ENCODE results near the gene PTPN23. TPM values are rescaled to one million over a fixed set of nuclear protein-coding genes. Genes with fewer than 3 reads are reported as not detected.

The PTPN23 gene
- polyA plus RNA-seq, 3 donors from 2014 or later = 0.62 to 7.1 (median 0.68) TPM

GRCh38 chr3:47412453-47412756 lies 31.6 kb downstream of the PTPN23 start:
- Mint-ChIP-seq H3K36me3 (peaks cover 3 to 14% (median 5%) of the 10 kb centered on the region in 3 donors), H3K9me3 (no peaks in the 10 kb centered on the region), H3K4me1 (no peaks in the 10 kb centered on the region), H3K27me3 (ENCODE audit: low read depth in 3 of 3) (peaks cover 2 to 6% (median 3%) of the 10 kb centered on the region in 3 donors), H3K27ac (no peak overlapping the region), H3K4me3 (no peak overlapping the region)
- no peak for DNase-seq

GRCh38 chr3:47412842-47413520 lies 32.2 kb downstream of the PTPN23 start:
- Mint-ChIP-seq H3K27ac (peak overlapping the region in 3 of 6 donors; percentile 32 to 60 (median 37)), H3K4me3 (no peak overlapping the region), H3K4me1 (no peaks in the 10 kb centered on the region), H3K9me3 (no peaks in the 10 kb centered on the region), H3K27me3 (ENCODE audit: low read depth in 3 of 3) (peaks cover 2 to 6% (median 3%) of the 10 kb centered on the region in 3 donors), H3K36me3 (peaks cover 3 to 14% (median 5%) of the 10 kb centered on the region in 3 donors)
- DNase-seq = no peak

- H3K36me3 Mint-ChIP-seq = peaks cover 3 to 14% (median 5%) of the 10 kb centered on the region in 3 donors
- peak overlapping the region in 1 of 6 donors; percentile 39 for H3K27ac Mint-ChIP-seq
- H3K4me1 Mint-ChIP-seq = no peaks in the 10 kb centered on the region
Observed at GRCh38 chr3:47413751-47414150, 32.9 kb downstream of the PTPN23 start.

GRCh38 chr3:47414161-47414564 lies 33.3 kb downstream of the PTPN23 start:
- peaks cover 3 to 16% (median 5%) of the 10 kb centered on the region in 3 donors for H3K36me3 Mint-ChIP-seq
- H3K27ac Mint-ChIP-seq = peak overlapping the region in 1 of 6 donors; percentile 39
- peaks cover 2 to 9% (median 3%) of the 10 kb centered on the region in 3 donors for H3K27me3 Mint-ChIP-seq (ENCODE audit: low read depth in 3 of 3)
- no peak for DNase-seq
- H3K9me3 Mint-ChIP-seq = no peaks in the 10 kb centered on the region
- no peak overlapping the region for H3K4me3 Mint-ChIP-seq
- no peaks in the 10 kb centered on the region for H3K4me1 Mint-ChIP-seq

More at GRCh38 chr3:47413751-47414150, 32.9 kb downstream of the PTPN23 start:
- H3K4me3 Mint-ChIP-seq = no peak overlapping the region
- peaks cover 2 to 6% (median 3%) of the 10 kb centered on the region in 3 donors for H3K27me3 Mint-ChIP-seq (ENCODE audit: low read depth in 3 of 3)
- no peak for DNase-seq
- H3K9me3 Mint-ChIP-seq = no peaks in the 10 kb centered on the region

DNA sequence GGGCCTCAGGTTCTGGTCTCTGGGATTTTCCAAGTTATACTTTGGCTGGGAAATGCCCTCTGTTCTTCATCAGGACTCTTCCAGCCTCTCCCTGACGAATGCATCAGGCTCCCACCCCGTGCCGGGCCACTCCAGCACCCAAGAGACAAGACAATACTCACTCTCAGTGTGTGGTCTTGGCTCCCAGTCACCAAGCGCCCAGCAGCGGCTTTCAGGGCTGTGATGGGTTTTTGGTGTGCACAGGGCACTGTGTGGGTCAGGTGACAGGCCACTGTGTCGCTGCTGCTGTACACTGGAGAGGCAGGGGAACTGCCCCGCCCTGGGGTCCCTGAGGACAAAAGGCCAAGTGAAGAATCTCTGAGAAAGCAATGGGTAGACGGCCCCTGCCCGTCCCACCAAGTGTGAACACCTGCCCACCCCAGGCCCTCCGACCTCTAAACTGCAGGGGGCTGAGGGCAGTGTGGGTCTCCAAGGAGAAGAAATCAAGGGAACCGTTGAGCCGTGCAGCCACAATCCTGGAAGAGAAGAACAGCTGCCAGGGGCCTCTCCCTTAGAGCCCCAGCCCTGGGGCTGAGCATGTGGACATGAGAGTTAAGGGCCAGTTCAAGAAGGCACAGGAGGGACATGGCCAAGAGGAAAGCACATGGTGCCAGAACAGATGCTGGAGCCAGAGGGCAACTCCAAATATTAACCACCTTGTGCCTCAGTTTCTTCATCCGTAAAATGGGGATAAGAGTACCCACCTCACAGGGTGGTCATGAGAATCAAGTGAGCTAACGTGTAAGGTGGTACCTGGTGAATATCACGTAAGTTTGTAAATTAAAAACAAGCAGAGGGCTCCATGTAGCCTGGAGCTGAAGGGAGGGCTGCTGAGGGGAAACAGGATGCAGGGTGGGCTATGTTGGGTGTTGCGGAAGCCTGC lies 34.1 kb downstream of the PTPN23 start:
- no peak overlapping the region for H3K4me3 Mint-ChIP-seq
- no peaks in the 10 kb centered on the region for H3K4me1 Mint-ChIP-seq
- H3K36me3 Mint-ChIP-seq = peaks cover 3 to 16% (median 5%) of the 10 kb centered on the region in 3 donors
- peak overlapping the region in 2 of 6 donors; percentile 61 to 62 for H3K27ac Mint-ChIP-seq
- H3K27me3 Mint-ChIP-seq (ENCODE audit: low read depth in 3 of 3) = peaks cover 2 to 9% (median 3%) of the 10 kb centered on the region in 3 donors
- DNase-seq = no peak
- no peaks in the 10 kb centered on the region for H3K9me3 Mint-ChIP-seq

GRCh38 chr3:47416041-47416440 lies 35.2 kb downstream of the PTPN23 start:
- peak overlapping the region in 4 of 6 donors; percentile 10 to 71 (median 62) for H3K27ac Mint-ChIP-seq
- H3K36me3 Mint-ChIP-seq = peaks cover 3 to 16% (median 5%) of the 10 kb centered on the region in 3 donors
- H3K9me3 Mint-ChIP-seq = no peaks in the 10 kb centered on the region
- no peak for DNase-seq
- peaks cover 4% of the 10 kb centered on the region in 2 donors for H3K4me1 Mint-ChIP-seq
- peaks cover 2 to 9% (median 3%) of the 10 kb centered on the region in 3 donors for H3K27me3 Mint-ChIP-seq (ENCODE audit: low read depth in 3 of 3)
- H3K4me3 Mint-ChIP-seq = no peak overlapping the region

DNA sequence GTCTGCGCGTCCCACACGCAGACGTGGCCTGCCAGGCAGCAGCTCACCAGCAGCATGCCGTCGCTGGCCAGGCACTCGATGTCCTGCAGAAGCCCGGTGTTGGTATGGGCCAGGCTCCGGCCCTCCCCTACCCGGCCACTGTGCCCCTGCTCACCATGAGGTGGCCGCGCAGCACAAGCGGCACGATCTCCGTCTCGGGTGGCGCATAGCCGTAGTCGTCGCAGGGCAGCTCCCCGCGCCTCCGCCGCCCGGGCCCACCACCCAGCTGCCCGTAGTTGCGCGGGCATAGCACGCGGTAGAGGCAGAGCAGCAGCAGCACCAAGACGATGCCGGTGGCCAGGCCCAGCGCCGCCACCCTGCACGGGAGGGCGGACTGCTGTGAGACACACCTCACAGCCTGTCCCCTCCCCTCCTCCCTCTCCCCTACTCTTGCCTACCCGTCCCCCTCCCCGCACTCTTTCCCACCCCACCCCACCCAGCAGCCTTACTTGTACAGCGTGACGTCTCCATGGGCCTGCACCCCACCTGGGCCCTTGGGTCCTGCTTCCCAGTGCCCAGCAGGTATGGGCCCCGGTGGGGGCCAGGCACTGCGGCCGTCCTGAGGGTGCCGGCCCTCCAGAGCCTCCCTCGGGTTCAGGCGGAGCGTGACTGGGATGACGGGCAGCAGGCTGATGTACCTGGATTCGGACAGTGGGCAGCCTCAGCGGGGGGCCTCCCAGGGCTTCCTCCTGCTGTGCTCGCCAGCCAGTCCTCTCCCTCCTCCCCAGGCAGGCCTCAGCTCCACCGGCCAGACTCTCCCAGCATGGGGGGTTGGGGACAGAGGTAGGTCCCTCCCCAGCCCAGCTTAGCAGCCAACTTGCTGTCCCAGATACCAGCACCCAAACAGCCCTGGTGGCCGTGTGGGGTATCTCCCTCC lies 37.6 kb downstream of the PTPN23 start:
- peaks cover 23 to 25% of the 10 kb centered on the region in 2 donors for H3K4me1 Mint-ChIP-seq
- H3K4me3 Mint-ChIP-seq = no peak overlapping the region
- no peaks in the 10 kb centered on the region for H3K9me3 Mint-ChIP-seq
- H3K27me3 Mint-ChIP-seq (ENCODE audit: low read depth in 3 of 3) = peaks cover 0 to 9% (median 3%) of the 10 kb centered on the region in 3 donors
- peaks cover 3 to 11% (median 3%) of the 10 kb centered on the region in 3 donors for H3K36me3 Mint-ChIP-seq
- no peak for DNase-seq
- no peak overlapping the region for H3K27ac Mint-ChIP-seq

- Mint-ChIP-seq H3K4me3 (peak overlapping the region in 1 of 5 donors; percentile 35), H3K4me1 (peaks cover 23 to 25% of the 10 kb centered on the region in 2 donors), H3K36me3 (peaks cover 3 to 11% (median 3%) of the 10 kb centered on the region in 3 donors), H3K9me3 (no peaks in the 10 kb centered on the region), H3K27ac (peak overlapping the region in 1 of 6 donors; percentile 54), H3K27me3 (ENCODE audit: low read depth in 3 of 3) (peaks cover 0 to 9% (median 3%) of the 10 kb centered on the region in 3 donors)
- DNase-seq = no peak
Observed at GRCh38 chr3:47419083-47420043, 38.5 kb downstream of the PTPN23 start.

GRCh38 chr3:47420044-47420430 lies 39.2 kb downstream of the PTPN23 start:
- peaks cover 0 to 9% (median 3%) of the 10 kb centered on the region in 3 donors for H3K27me3 Mint-ChIP-seq (ENCODE audit: low read depth in 3 of 3)
- no peak overlapping the region for H3K27ac Mint-ChIP-seq

DNA sequence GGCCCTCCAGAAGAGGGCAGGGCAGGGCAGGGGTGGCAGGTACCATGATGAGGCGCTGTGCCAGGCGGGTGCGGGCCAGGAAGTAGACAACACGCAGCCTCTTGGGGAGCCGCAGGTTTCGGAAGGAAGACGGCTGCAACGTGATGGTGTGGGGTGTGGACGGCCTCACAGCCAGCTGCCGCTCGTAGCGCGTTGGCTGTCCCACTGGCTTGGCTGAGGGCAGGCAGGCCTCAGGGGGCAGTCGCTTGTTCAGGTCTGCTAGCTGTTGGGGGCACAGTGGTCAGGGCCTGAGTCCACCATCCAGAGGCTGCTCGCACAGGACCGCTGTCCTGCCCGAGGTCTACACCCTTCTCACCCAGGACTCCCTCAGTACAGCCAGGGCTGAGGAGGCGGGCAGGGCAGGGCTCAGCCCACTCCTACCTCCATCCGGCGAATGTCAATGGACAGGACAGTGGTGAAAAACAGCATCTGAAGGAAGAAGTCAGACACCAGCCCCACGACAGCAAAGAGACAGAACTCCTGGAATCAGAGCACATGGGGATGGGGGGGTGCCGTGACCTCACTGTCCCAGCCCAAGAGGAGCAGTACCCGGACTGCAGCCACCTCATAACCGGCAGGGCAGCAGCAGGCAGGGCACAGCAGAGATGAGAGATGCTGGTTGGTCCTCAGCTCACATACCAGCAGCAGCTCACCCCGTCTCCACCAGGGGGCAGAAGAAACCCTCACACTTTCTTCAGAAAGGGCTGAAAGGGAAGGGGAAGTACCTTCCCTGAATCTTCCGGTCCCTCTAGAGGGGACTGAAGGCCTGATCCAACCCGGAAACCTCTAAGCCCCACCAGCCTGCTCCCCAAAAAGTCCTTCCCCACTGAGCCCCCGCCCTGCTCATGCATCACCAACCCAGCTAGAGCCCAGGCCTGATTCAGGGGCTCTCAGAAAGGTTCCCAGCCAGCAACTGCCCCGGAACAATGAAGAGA lies 40.0 kb downstream of the PTPN23 start:
- H3K4me1 Mint-ChIP-seq = peaks cover 23 to 32% of the 10 kb centered on the region in 2 donors
- peak overlapping the region; percentile 73 to 84 (median 79) for H3K4me3 Mint-ChIP-seq
- peaks cover under 1 to 8% (median 3%) of the 10 kb centered on the region in 3 donors for H3K36me3 Mint-ChIP-seq
- H3K27me3 Mint-ChIP-seq (ENCODE audit: low read depth in 3 of 3) = peaks cover 0 to 5% (median 2%) of the 10 kb centered on the region in 3 donors
- DNase-seq = peak; percentile 80 to 85 (median 82)
- H3K9me3 Mint-ChIP-seq = no peaks in the 10 kb centered on the region
- peak overlapping the region; percentile 88 to 99 (median 96) for H3K27ac Mint-ChIP-seq

More at GRCh38 chr3:47420044-47420430, 39.2 kb downstream of the PTPN23 start:
- no peak for DNase-seq
- Mint-ChIP-seq H3K9me3 (no peaks in the 10 kb centered on the region), H3K36me3 (peaks cover 3 to 11% (median 3%) of the 10 kb centered on the region in 3 donors), H3K4me3 (no peak overlapping the region), H3K4me1 (peaks cover 23 to 29% of the 10 kb centered on the region in 2 donors)
